Measurements from ENCODE around the gene BRIP1. TPM values are rescaled to one million over a fixed set of nuclear protein-coding genes. Genes with fewer than 3 reads are reported as not detected.

Gene BRIP1
- total and polyA plus RNA-seq, 5 donors from 2014 or later: 0.71 to 3.0 (median 1.3) TPM

GRCh38 chr17:61846761-61847375 is 16.5 kb downstream of the BRIP1 start:
- DNase-seq (no peak), ATAC-seq (ENCODE audit: low read depth in 2 of 2) (no peak)

GRCh38 chr17:61846088-61846487 is 17.2 kb downstream of the BRIP1 start:
- no peaks in the 10 kb centered on the region for H3K9me3 ChIP-seq (ENCODE audit: control insufficient read depth in 2 of 2, low read length in 2 of 2)
- no peak overlapping the region for H3K4me3 ChIP-seq (ENCODE audit: low read depth, low read length)
- H3K27me3 ChIP-seq (ENCODE audit: control insufficient read depth, insufficient read depth, low read length): no peaks in the 10 kb centered on the region
- DNase-seq: no peak
- H3K27ac ChIP-seq (ENCODE audit: insufficient read depth, low read length, poor library complexity, severe bottlenecking): no peak overlapping the region
- peaks cover 4% of the 10 kb centered on the region for H3K36me3 ChIP-seq (ENCODE audit: control insufficient read depth, insufficient read depth, low read length)
- H3K27me3 Mint-ChIP-seq: peaks cover under 1% of the 10 kb centered on the region
- ATAC-seq (ENCODE audit: low read depth in 2 of 2): no peak
- H3K27ac Mint-ChIP-seq: no peak overlapping the region
- no peak overlapping the region for H3K4me3 Mint-ChIP-seq
- H3K4me1 Mint-ChIP-seq: peaks cover 0 to 8% (median 0%) of the 10 kb centered on the region in 4 donors
- H3K36me3 Mint-ChIP-seq: peaks cover 21% of the 10 kb centered on the region
- peaks cover 0 to 2% (median 0%) of the 10 kb centered on the region in 7 donors for H3K9me3 Mint-ChIP-seq
- H3K4me1 ChIP-seq (ENCODE audit: control insufficient read depth, insufficient read depth, low read length, poor library complexity, severe bottlenecking): no peaks in the 10 kb centered on the region

More at GRCh38 chr17:61846761-61847375, 16.5 kb downstream of the BRIP1 start:
- Histone ChIP-seq H3K27me3 (ENCODE audit: control insufficient read depth, insufficient read depth, low read length) (no peaks in the 10 kb centered on the region), H3K4me1 (ENCODE audit: control insufficient read depth, insufficient read depth, low read length, poor library complexity, severe bottlenecking) (no peaks in the 10 kb centered on the region), H3K9me3 (ENCODE audit: control insufficient read depth in 2 of 2, low read length in 2 of 2) (no peaks in the 10 kb centered on the region), H3K4me3 (ENCODE audit: low read depth, low read length) (no peak overlapping the region), H3K36me3 (ENCODE audit: control insufficient read depth, insufficient read depth, low read length) (peaks cover 4% of the 10 kb centered on the region), H3K27ac (ENCODE audit: insufficient read depth, low read length, poor library complexity, severe bottlenecking) (no peak overlapping the region)
- H3K4me3 Mint-ChIP-seq: no peak overlapping the region
- H3K27ac Mint-ChIP-seq: no peak overlapping the region
- no peaks in the 10 kb centered on the region for H3K27me3 Mint-ChIP-seq
- H3K9me3 Mint-ChIP-seq: peaks cover 0 to under 1% (median 0%) of the 10 kb centered on the region in 7 donors
- H3K4me1 Mint-ChIP-seq: peaks cover 0 to 15% (median 3%) of the 10 kb centered on the region in 4 donors
- H3K36me3 Mint-ChIP-seq: peaks cover 26% of the 10 kb centered on the region

- no peak overlapping the region for H3K4me3 Mint-ChIP-seq
- H3K9me3 Mint-ChIP-seq: peaks cover 0 to 2% (median 0%) of the 10 kb centered on the region in 7 donors
- no peaks in the 10 kb centered on the region for H3K9me3 ChIP-seq (ENCODE audit: control insufficient read depth in 2 of 2, low read length in 2 of 2)
- no peak overlapping the region for H3K27ac ChIP-seq (ENCODE audit: insufficient read depth, low read length, poor library complexity, severe bottlenecking)
- peak overlapping the region in 1 of 3 donors; percentile 82 for H3K27ac Mint-ChIP-seq
- H3K27me3 Mint-ChIP-seq: peaks cover 4% of the 10 kb centered on the region
- peaks cover 4% of the 10 kb centered on the region for H3K36me3 ChIP-seq (ENCODE audit: control insufficient read depth, insufficient read depth, low read length)
- H3K36me3 Mint-ChIP-seq: peaks cover 20% of the 10 kb centered on the region
- ATAC-seq (ENCODE audit: low read depth in 2 of 2) (no peak), DNase-seq (no peak)
- H3K4me1 Mint-ChIP-seq: peaks cover 0 to 4% (median 0%) of the 10 kb centered on the region in 4 donors
- H3K27me3 ChIP-seq (ENCODE audit: control insufficient read depth, insufficient read depth, low read length): no peaks in the 10 kb centered on the region
- no peak overlapping the region for H3K4me3 ChIP-seq (ENCODE audit: low read depth, low read length)
- no peaks in the 10 kb centered on the region for H3K4me1 ChIP-seq (ENCODE audit: control insufficient read depth, insufficient read depth, low read length, poor library complexity, severe bottlenecking)
Observed at GRCh38 chr17:61843435-61843834, 19.9 kb downstream of the BRIP1 start.

GRCh38 chr17:61842899-61843298 is 20.4 kb downstream of the BRIP1 start:
- Mint-ChIP-seq H3K27me3 (peaks cover 4% of the 10 kb centered on the region), H3K4me3 (no peak overlapping the region), H3K36me3 (peaks cover 20% of the 10 kb centered on the region), H3K27ac (no peak overlapping the region), H3K9me3 (peaks cover 0 to 2% (median 0%) of the 10 kb centered on the region in 7 donors), H3K4me1 (peaks cover 0 to 4% (median 0%) of the 10 kb centered on the region in 4 donors)
- H3K27ac ChIP-seq (ENCODE audit: insufficient read depth, low read length, poor library complexity, severe bottlenecking): no peak overlapping the region
- H3K36me3 ChIP-seq (ENCODE audit: control insufficient read depth, insufficient read depth, low read length): peaks cover 4% of the 10 kb centered on the region
- H3K9me3 ChIP-seq (ENCODE audit: control insufficient read depth in 2 of 2, low read length in 2 of 2): no peaks in the 10 kb centered on the region
- no peak overlapping the region for H3K4me3 ChIP-seq (ENCODE audit: low read depth, low read length)
- DNase-seq (no peak), ATAC-seq (ENCODE audit: low read depth in 2 of 2) (no peak)
- H3K4me1 ChIP-seq (ENCODE audit: control insufficient read depth, insufficient read depth, low read length, poor library complexity, severe bottlenecking): no peaks in the 10 kb centered on the region
- H3K27me3 ChIP-seq (ENCODE audit: control insufficient read depth, insufficient read depth, low read length): no peaks in the 10 kb centered on the region

- H3K4me1 ChIP-seq (ENCODE audit: control insufficient read depth, insufficient read depth, low read length, poor library complexity, severe bottlenecking): no peaks in the 10 kb centered on the region
- no peak overlapping the region for H3K27ac ChIP-seq (ENCODE audit: insufficient read depth, low read length, poor library complexity, severe bottlenecking)
- Mint-ChIP-seq H3K27ac (no peak overlapping the region), H3K27me3 (peaks cover 4% of the 10 kb centered on the region), H3K4me1 (no peaks in the 10 kb centered on the region), H3K4me3 (no peak overlapping the region), H3K9me3 (peaks cover 0 to 2% (median 0%) of the 10 kb centered on the region in 7 donors), H3K36me3 (peaks cover 10% of the 10 kb centered on the region)
- H3K4me3 ChIP-seq (ENCODE audit: low read depth, low read length): no peak overlapping the region
- ATAC-seq (ENCODE audit: low read depth in 2 of 2): no peak
- no peaks in the 10 kb centered on the region for H3K27me3 ChIP-seq (ENCODE audit: control insufficient read depth, insufficient read depth, low read length)
- DNase-seq: no peak
- H3K9me3 ChIP-seq (ENCODE audit: control insufficient read depth in 2 of 2, low read length in 2 of 2): no peaks in the 10 kb centered on the region
- no peaks in the 10 kb centered on the region for H3K36me3 ChIP-seq (ENCODE audit: control insufficient read depth, insufficient read depth, low read length)
Observed at GRCh38 chr17:61839300-61839786, 24.0 kb downstream of the BRIP1 start.

GRCh38 chr17:61837175-61838051 is 25.9 kb downstream of the BRIP1 start:
- H3K4me3 Mint-ChIP-seq: no peak overlapping the region
- ATAC-seq (ENCODE audit: low read depth in 2 of 2) (peak in 1 of 2 donors; percentile 39), DNase-seq (peak; percentile 36 to 72 (median 50))
- H3K4me3 ChIP-seq (ENCODE audit: low read depth, low read length): no peak overlapping the region
- H3K27me3 Mint-ChIP-seq: peaks cover 4% of the 10 kb centered on the region
- no peaks in the 10 kb centered on the region for H3K27me3 ChIP-seq (ENCODE audit: control insufficient read depth, insufficient read depth, low read length)
- no peaks in the 10 kb centered on the region for H3K9me3 ChIP-seq (ENCODE audit: control insufficient read depth in 2 of 2, low read length in 2 of 2)
- H3K9me3 Mint-ChIP-seq: peaks cover 0 to 2% (median 0%) of the 10 kb centered on the region in 7 donors
- no peak overlapping the region for H3K27ac ChIP-seq (ENCODE audit: insufficient read depth, low read length, poor library complexity, severe bottlenecking)
- H3K4me1 ChIP-seq (ENCODE audit: control insufficient read depth, insufficient read depth, low read length, poor library complexity, severe bottlenecking): no peaks in the 10 kb centered on the region
- H3K4me1 Mint-ChIP-seq: no peaks in the 10 kb centered on the region
- no peaks in the 10 kb centered on the region for H3K36me3 ChIP-seq (ENCODE audit: control insufficient read depth, insufficient read depth, low read length)
- H3K36me3 Mint-ChIP-seq: no peaks in the 10 kb centered on the region
- H3K27ac Mint-ChIP-seq: no peak overlapping the region

- H3K27ac ChIP-seq (ENCODE audit: insufficient read depth, low read length, poor library complexity, severe bottlenecking): no peak overlapping the region
- H3K9me3 Mint-ChIP-seq: no peaks in the 10 kb centered on the region
- no peak overlapping the region for H3K4me3 ChIP-seq (ENCODE audit: low read depth, low read length)
- H3K27me3 ChIP-seq (ENCODE audit: control insufficient read depth, insufficient read depth, low read length): no peaks in the 10 kb centered on the region
- DNase-seq: no peak
- no peaks in the 10 kb centered on the region for H3K36me3 Mint-ChIP-seq
- H3K27me3 Mint-ChIP-seq: peaks cover 4% of the 10 kb centered on the region
- no peaks in the 10 kb centered on the region for H3K4me1 Mint-ChIP-seq
- no peak overlapping the region for H3K4me3 Mint-ChIP-seq
- ATAC-seq (ENCODE audit: low read depth in 2 of 2): no peak
- H3K36me3 ChIP-seq (ENCODE audit: control insufficient read depth, insufficient read depth, low read length): no peaks in the 10 kb centered on the region
- H3K4me1 ChIP-seq (ENCODE audit: control insufficient read depth, insufficient read depth, low read length, poor library complexity, severe bottlenecking): no peaks in the 10 kb centered on the region
- no peak overlapping the region for H3K27ac Mint-ChIP-seq
- H3K9me3 ChIP-seq (ENCODE audit: control insufficient read depth in 2 of 2, low read length in 2 of 2): no peaks in the 10 kb centered on the region
Observed at GRCh38 chr17:61836266-61837174, 26.8 kb downstream of the BRIP1 start.
